Measurements from ENCODE around the gene PDGFA. TPM values are rescaled to one million over a fixed set of nuclear protein-coding genes. Genes with fewer than 3 reads are reported as not detected.

Gene PDGFA
- total RNA-seq, 1 experiment from 2014 or later = 129 TPM

GRCh38 chr7:495761-496321, 23.8 kb downstream of the PDGFA start:
- Mint-ChIP-seq H3K36me3 (peaks cover 41% of the 10 kb centered on the region), H3K9me3 (no peaks in the 10 kb centered on the region), H3K4me1 (peaks cover 20% of the 10 kb centered on the region), H3K27ac (peak overlapping the region; percentile 49), H3K27me3 (ENCODE audit: low read depth) (no peaks in the 10 kb centered on the region; the same call in 1 of the 2 replicates), H3K4me3 (no peak overlapping the region)
- DNase-seq (ENCODE audit: low spot score) (no peak), ATAC-seq (peak; percentile 25)
- ChIA-PET CTCF (no interaction called here), POLR2A (no interaction called here)
- TF ChIP-seq GTF2I (CRISPR knock-in tag; conservative IDR thresholded peaks at IDR 0.05) (no peak), ZNF423 (CRISPR knock-in tag; IDR thresholded peaks at IDR 0.05) (no peak), FOXP1 (CRISPR knock-in tag; IDR thresholded peaks at IDR 0.05; ENCODE audit: borderline replicate concordance) (no peak), TEAD1 (CRISPR knock-in tag; IDR thresholded peaks at IDR 0.05) (no peak), FOXK1 (CRISPR knock-in tag; IDR thresholded peaks at IDR 0.05) (no peak), TP53 (CRISPR knock-in tag; IDR thresholded peaks at IDR 0.05) (no peak), ZNF219 (CRISPR knock-in tag; IDR thresholded peaks at IDR 0.05; ENCODE audit: borderline replicate concordance) (no peak)

DNA sequence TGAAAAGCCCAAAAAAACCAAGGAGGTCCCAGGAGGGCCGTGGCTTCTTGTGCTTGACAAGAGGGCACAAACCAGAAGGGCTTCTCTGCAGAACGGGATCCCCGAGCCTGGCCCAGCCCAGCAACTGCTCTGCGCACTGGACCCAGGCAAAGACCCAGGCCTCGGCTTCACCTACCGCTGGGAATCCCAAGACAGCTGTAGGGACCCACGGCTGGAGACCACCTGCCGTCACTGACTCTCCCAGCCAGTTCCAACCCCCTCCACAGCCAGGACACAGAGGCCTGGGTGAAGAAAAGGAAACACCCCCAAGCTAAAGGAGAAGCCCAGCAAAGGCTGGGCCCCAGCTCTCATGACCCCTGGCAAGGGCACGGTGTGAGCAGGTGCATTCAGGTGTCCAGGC, 24.3 kb downstream of the PDGFA start:
- H3K27ac Mint-ChIP-seq = peak overlapping the region; percentile 49; the same call in 1 of the 2 replicates
- CTCF ChIA-PET = no interaction called here
- no peak for TF ChIP-seq CDX4 (CRISPR knock-in tag; IDR thresholded peaks at IDR 0.05; ENCODE audit: borderline replicate concordance)
- TF ChIP-seq, protein P1, sequence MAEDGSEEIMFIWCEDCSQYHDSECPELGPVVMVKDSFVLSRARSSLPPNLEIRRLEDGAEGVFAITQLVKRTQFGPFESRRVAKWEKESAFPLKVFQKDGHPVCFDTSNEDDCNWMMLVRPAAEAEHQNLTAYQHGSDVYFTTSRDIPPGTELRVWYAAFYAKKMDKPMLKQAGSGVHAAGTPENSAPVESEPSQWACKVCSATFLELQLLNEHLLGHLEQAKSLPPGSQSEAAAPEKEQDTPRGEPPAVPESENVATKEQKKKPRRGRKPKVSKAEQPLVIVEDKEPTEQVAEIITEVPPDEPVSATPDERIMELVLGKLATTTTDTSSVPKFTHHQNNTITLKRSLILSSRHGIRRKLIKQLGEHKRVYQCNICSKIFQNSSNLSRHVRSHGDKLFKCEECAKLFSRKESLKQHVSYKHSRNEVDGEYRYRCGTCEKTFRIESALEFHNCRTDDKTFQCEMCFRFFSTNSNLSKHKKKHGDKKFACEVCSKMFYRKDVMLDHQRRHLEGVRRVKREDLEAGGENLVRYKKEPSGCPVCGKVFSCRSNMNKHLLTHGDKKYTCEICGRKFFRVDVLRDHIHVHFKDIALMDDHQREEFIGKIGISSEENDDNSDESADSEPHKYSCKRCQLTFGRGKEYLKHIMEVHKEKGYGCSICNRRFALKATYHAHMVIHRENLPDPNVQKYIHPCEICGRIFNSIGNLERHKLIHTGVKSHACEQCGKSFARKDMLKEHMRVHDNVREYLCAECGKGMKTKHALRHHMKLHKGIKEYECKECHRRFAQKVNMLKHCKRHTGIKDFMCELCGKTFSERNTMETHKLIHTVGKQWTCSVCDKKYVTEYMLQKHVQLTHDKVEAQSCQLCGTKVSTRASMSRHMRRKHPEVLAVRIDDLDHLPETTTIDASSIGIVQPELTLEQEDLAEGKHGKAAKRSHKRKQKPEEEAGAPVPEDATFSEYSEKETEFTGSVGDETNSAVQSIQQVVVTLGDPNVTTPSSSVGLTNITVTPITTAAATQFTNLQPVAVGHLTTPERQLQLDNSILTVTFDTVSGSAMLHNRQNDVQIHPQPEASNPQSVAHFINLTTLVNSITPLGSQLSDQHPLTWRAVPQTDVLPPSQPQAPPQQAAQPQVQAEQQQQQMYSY (CRISPR knock-in tag; IDR thresholded peaks at IDR 0.05) = no peak
- no peak for TF ChIP-seq ELF4 (CRISPR knock-in tag; IDR thresholded peaks at IDR 0.05; ENCODE audit: low read depth)
- TF ChIP-seq HMGA2 (CRISPR knock-in tag; IDR thresholded peaks at IDR 0.05) = no peak
- no peak for TF ChIP-seq CREB1 (CRISPR knock-in tag; IDR thresholded peaks at IDR 0.05)
- no peak for TF ChIP-seq ZNF317 (CRISPR knock-in tag; IDR thresholded peaks at IDR 0.05; ENCODE audit: borderline replicate concordance, low read depth)
- TF ChIP-seq, protein P2, sequence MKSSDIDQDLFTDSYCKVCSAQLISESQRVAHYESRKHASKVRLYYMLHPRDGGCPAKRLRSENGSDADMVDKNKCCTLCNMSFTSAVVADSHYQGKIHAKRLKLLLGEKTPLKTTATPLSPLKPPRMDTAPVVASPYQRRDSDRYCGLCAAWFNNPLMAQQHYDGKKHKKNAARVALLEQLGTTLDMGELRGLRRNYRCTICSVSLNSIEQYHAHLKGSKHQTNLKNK (CRISPR knock-in tag; IDR thresholded peaks at IDR 0.05) = no peak
- no peak for TF ChIP-seq ZNF281 (CRISPR knock-in tag; IDR thresholded peaks at IDR 0.05)
- no peak for TF ChIP-seq FOXK1 (CRISPR knock-in tag; IDR thresholded peaks at IDR 0.05)
- no peak for TF ChIP-seq CREM (CRISPR knock-in tag; IDR thresholded peaks at IDR 0.05)
- no peak for TF ChIP-seq NR3C1 (CRISPR knock-in tag; conservative IDR thresholded peaks at IDR 0.05; ENCODE audit: low read depth)
- TF ChIP-seq MXD4 (CRISPR knock-in tag; IDR thresholded peaks at IDR 0.05; ENCODE audit: borderline replicate concordance) = no peak
- TF ChIP-seq USF1 (CRISPR knock-in tag; IDR thresholded peaks at IDR 0.05) = no peak
- TF ChIP-seq STAT6 (CRISPR knock-in tag; conservative IDR thresholded peaks at IDR 0.05; ENCODE audit: low read depth) = no peak
- TF ChIP-seq JAZF1 (CRISPR knock-in tag; IDR thresholded peaks at IDR 0.05) = no peak
- TF ChIP-seq JUN (CRISPR knock-in tag; IDR thresholded peaks at IDR 0.05) = no peak
- TF ChIP-seq, protein P3, sequence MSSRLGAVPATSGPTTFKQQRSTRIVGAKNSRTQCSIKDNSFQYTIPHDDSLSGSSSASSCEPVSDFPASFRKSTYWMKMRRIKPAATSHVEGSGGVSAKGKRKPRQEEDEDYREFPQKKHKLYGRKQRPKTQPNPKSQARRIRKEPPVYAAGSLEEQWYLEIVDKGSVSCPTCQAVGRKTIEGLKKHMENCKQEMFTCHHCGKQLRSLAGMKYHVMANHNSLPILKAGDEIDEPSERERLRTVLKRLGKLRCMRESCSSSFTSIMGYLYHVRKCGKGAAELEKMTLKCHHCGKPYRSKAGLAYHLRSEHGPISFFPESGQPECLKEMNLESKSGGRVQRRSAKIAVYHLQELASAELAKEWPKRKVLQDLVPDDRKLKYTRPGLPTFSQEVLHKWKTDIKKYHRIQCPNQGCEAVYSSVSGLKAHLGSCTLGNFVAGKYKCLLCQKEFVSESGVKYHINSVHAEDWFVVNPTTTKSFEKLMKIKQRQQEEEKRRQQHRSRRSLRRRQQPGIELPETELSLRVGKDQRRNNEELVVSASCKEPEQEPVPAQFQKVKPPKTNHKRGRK (CRISPR knock-in tag; IDR thresholded peaks at IDR 0.05; ENCODE audit: borderline replicate concordance) = no peak

More for the DNA sequence above, 24.3 kb downstream of the PDGFA start:
- Mint-ChIP-seq H3K9me3 (no peaks in the 10 kb centered on the region), H3K27me3 (ENCODE audit: low read depth) (no peaks in the 10 kb centered on the region; the same call in 1 of the 2 replicates), H3K36me3 (peaks cover 35% of the 10 kb centered on the region), H3K4me1 (peaks cover 20% of the 10 kb centered on the region), H3K4me3 (no peak overlapping the region)
- ATAC-seq (no peak), DNase-seq (ENCODE audit: low spot score) (peak; percentile 10)
- POLR2A ChIA-PET = no interaction called here
